Measurements from ENCODE around the gene ACOXL.

GRCh38 chr2:111062417-111062816 is 330.0 kb downstream of the ACOXL start:
- no peak for TF ChIP-seq POLR2A (IDR thresholded peaks at IDR 0.05; ENCODE audit: low read length)
- no peak for TF ChIP-seq GATA1 (IDR thresholded peaks at IDR 0.05; ENCODE audit: low read depth, low read length)

All from erythroblast (primary cell).